Ishikawa (cell line): ENCODE measurements around the gene FAM234B.

Experiments used
- EP300 ChIP-seq: IDR thresholded peaks from 2 replicates; pipeline ENCODE4 v1.6.1; 2012; ENCODE audit warnings: borderline replicate concordance
- NFIC ChIP-seq: IDR thresholded peaks from 2 replicates; pipeline ENCODE4 v1.6.1; 2012
- TEAD4 ChIP-seq: IDR thresholded peaks from 2 replicates; pipeline ENCODE4 v1.6.1; 2012
- TF ChIP-seq, protein P1 (sequence below): IDR thresholded peaks from 2 replicates; pipeline ENCODE4 v1.6.1; 2012

DNA sequence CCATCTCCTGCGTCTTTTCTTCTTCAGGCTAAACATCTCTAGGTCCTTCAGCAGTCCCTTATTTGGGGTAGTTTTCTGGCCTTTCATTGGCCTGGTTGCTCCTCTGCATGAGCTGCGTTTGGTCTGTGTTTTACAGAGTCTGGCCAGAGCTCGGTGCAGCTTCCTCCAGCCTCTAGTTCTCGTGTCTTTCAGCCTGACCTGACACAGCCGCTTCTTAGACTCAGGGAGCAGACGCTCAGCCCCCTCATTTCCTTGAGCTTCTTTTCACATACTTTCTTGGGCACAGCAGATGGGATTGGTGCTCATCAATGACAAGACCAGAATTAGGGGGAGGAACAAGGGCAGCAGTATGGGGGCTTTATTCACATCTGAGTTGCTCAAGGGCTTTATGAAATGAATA is 72.8 kb downstream of the FAM234B start:
- TF ChIP-seq TEAD4 (no peak), EP300 (no peak), NFIC (no peak)
- TF ChIP-seq, protein P1, sequence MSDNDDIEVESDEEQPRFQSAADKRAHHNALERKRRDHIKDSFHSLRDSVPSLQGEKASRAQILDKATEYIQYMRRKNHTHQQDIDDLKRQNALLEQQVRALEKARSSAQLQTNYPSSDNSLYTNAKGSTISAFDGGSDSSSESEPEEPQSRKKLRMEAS = no peak
